Fibroblast of villous mesenchyme (primary cell): ENCODE results near the gene MAP2K2. TPM values are rescaled to one million over a fixed set of nuclear protein-coding genes. Genes with fewer than 3 reads are reported as not detected.

Experiments used
- DNase-seq: peaks from one replicate; pipeline ENCODE4 v3.0.0-alpha.2; 2010; ENCODE audit warnings: low read depth
- H3K4me3 ChIP-seq: 2 replicates; pipeline ENCODE4 v1.5.1; 2011; ENCODE audit warnings: low read depth, mild to moderate bottlenecking, low read length
- total RNA-seq: library from RNA; depleted of rRNA; stranded (reverse); fragments of >200 nt; gene quantifications from 2 replicates; pipeline ENCODE4 v1.2.3, GENCODE V29; 2012
- TF ChIP-seq, protein P1 (sequence below): IDR thresholded peaks from 2 replicates; pipeline ENCODE4 v1.5.1; 2012; ENCODE audit warnings: low read depth, mild to moderate bottlenecking, low read length; ENCODE audit not compliant: insufficient read depth

MAP2K2 gene
- total RNA-seq, 1 donor, result 137 TPM

DNA sequence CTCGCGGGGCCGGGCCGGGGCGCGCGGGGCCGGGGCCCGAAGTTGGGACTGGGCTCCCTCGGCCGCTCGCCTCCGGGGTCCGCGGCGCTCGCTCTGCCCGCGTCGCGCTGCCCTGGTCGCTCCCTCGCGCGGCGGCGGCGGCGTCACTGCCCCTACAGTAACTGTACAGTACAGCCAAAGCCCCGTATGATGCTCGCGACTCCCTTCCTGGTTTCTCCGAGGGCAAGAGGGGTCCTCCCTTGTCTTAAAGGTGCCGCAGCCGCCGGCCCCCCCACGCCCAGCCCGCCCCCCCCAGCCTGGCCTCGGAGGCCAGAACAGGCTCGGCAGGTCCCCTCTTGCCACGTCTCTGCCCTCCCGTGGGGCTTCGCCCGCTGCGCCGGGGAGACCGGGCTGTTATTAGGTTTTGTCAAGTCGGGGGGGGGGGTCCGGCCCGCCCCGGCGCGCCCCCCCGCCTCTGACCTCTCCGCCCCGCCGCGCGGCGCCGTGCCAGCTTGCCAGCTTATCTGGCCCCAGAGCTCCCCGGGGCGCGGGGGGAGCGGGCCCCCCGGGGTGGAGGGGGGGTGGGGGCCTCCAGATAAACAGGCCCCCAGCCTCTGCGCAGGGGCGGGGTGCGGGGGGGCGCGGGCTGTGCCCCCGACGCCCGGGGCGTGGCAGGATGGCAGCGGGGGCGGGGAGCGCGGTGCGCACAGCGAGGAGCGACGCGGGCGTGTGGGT, 57.1 kb downstream of the MAP2K2 start, which contains the start of gene ZBTB7A:
TSS of gene ZBTB7A (minus strand) at position 218 of the 714 bp plus-strand sequence. CDS start 11,667 bp downstream, outside the sequence.
- peak; percentile 84 for DNase-seq
- TF ChIP-seq, protein P1, sequence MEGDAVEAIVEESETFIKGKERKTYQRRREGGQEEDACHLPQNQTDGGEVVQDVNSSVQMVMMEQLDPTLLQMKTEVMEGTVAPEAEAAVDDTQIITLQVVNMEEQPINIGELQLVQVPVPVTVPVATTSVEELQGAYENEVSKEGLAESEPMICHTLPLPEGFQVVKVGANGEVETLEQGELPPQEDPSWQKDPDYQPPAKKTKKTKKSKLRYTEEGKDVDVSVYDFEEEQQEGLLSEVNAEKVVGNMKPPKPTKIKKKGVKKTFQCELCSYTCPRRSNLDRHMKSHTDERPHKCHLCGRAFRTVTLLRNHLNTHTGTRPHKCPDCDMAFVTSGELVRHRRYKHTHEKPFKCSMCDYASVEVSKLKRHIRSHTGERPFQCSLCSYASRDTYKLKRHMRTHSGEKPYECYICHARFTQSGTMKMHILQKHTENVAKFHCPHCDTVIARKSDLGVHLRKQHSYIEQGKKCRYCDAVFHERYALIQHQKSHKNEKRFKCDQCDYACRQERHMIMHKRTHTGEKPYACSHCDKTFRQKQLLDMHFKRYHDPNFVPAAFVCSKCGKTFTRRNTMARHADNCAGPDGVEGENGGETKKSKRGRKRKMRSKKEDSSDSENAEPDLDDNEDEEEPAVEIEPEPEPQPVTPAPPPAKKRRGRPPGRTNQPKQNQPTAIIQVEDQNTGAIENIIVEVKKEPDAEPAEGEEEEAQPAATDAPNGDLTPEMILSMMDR, result no peak
- peak within 1 kb of the TSS; percentile 84 for H3K4me3 ChIP-seq

DNA sequence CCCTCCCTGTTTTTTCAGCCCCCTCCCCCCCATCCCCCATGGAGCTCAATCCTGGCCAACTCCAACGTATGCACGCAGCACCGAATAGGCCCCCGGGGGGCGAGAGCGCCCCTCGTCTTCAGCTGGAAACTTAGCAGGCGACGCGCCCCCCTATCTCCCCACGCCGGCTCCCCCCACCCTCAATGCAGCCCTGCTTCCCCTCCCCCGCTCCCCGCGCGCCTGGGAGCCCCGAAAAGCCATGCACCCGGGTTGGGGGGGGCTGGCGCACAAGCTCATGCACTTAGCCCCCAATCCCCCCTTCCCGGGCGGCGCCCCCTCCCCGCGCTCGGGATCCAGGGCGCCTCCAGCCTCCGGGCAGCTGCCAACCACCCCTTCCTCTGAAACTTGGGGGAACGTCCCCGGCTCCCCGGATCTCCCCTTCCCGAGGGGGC, 57.7 kb downstream of the MAP2K2 start:
- TF ChIP-seq, protein P1, result no peak

DNA sequence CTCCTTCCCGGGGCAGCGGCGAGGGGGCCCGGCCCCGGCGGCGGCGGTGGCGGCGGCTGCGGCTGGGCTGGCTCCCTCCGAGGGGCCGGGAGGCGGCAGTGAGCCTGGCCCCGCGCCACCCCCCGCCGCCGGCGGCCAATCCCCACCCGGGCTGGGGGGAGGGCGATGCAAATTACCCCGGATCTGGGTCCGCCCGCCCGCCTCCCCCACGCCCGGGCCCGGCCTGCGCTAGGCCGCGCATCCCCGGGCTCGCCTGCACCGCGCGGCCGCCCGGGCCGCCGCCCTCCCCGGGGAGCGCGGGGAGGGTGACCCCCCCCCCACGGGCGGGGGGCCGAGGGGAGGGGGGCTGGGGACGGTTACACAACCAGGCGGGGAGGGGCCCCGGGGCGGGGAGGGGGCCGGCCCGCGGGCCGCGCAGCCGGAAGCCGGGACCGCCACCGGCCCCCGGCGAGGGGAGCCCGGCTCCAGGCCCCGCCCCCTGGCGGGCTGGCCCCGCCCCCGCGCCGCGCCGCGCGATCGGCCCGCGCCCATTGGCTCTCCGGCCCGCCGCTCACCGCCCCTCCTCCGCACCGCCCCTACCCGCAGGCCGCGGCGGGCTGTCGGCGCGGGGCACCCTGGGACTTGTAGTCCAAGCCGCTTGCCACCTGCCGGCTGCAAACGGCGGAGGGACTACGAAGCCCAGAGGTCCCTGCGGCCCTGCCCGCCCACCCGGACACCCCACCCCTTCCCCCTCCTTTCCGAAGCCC, 58.3 kb downstream of the MAP2K2 start:
- TF ChIP-seq, protein P1, result no peak
- H3K4me3 ChIP-seq, result peak overlapping the region; percentile 84
- DNase-seq, result peak; percentile 98

More for the DNA sequence above, 57.7 kb downstream of the MAP2K2 start:
- DNase-seq, result no peak
- H3K4me3 ChIP-seq, result peak overlapping the region; percentile 84

DNA sequence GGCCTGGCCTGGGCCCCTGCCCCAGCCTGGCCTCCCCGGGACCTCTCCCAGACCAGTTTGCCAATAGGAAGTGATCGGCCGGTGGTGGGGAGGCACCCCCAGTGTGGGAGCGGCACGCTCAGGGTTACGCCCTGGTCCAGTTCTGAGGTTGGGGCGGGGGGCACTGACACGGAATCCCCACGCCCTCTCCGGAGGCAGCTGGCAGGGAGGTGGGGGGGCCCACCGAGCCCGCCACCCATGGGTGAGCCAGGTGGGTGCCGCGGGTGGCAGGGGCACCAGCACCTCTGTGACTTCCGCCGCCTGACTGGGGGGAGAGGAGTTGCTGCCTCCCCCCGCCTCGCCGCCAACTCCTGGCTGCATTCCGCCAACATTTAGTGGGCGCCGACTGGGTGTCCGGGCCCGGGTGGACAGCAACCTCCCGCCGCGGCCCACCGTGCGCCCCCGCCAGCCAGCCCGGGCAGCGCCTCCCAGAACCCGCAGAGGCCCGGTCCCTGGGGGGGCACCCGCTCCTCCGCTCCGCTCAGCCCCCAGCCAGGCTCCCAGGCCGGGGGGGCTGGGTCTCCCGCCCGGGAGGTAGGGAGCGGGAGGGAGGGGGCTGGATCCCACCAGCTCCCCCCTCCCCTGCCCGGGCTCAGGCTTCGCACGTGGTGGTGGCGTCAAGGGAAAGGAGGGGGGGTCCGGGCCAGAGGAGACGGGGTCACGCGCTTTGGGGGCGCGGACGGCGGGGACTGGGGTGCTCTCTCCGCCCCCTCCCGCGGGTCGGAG, 59.2 kb downstream of the MAP2K2 start:
- TF ChIP-seq, protein P1, result no peak
- DNase-seq, result no peak
- H3K4me3 ChIP-seq, result peak overlapping the region; percentile 70

DNA sequence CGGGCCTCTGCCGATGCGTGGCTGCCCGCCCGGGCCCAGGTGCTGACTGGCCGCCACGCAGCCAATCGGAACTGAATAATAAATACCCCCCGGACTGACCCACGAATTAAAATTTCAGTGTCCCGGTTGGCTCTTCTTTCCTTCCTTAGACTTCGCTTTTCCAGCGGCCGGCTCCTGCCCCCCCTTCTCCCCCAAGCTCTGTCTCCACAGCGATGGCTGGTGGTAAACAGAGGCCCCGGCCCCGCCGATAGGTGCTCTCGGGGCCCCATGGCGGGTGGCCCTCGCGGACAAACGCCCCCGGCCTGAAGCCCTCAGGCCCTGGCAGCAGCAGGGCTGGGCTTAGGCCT, 59.8 kb downstream of the MAP2K2 start:
- no peak for DNase-seq
- peak overlapping the region; percentile 70 for H3K4me3 ChIP-seq
- TF ChIP-seq, protein P1, result no peak

DNA sequence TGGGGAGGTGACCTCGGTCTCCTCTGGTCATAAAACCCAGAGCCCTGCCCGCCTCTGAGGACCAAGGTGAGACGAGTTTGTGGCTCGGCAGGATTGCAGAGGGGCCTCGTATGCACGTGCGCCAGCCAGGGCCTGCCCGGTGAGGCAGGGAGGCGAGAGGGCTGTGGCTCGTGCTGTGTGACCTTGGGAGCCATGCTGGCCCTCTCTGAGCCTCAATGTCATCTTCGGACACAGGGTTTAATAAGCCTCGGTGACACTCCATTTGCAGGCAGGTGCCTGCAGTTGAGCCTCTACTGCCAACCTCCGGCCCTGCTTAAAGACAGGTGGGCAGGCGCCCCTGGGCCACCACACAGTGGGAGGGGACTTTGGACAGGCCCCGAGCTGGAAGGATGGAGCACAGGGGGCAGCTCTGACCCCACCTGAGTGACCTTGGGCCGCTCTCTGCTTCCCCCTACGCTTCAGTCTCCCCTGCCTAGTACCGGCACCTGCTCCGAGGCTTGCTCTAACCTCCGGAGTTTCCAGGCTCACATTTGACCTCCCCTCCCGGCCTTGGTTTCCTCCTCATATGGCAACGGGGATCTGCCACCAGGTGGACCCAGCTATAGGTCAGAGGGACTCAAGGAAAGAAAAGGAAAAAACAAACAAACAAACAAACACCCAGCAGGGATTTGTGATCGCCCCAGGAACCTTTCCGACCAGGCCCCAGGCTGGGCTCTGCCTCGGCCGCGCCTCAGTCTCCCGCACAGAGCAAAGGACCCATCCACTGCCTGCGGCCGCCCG, 60.4 kb downstream of the MAP2K2 start:
- TF ChIP-seq, protein P1, result no peak
- peak overlapping the region; percentile 70 for H3K4me3 ChIP-seq
- no peak for DNase-seq
